Calu3 (cell line): ENCODE measurements around the gene LLGL2. TPM values are rescaled to one million over a fixed set of nuclear protein-coding genes. Genes with fewer than 3 reads are reported as not detected.

Experiments
- BruUV-seq: library from RNA; stranded (reverse); fragments of 400-500 nt; replicated peaks from 2 replicates; lab custom pipeline; 2021; lab: Mats Ljungman, UMichigan
- CTCF ChIA-PET: fragments of 300-600 bp; sonication (Branson Sonifier 250); formaldehyde crosslinking; loops from one replicate; lab custom pipeline; 2022; ENCODE audit warnings: antibody characterized with exemption; lab: Charles Lee
- DNase-seq: peaks from one replicate; pipeline ENCODE4 v3.0.0; 2022
- H3K27ac Mint-ChIP-seq: one replicate; pipeline ENCODE4 v1.8.0; 2022; ENCODE audit warnings: mixed read lengths; ENCODE audit not compliant: unreplicated experiment
- H3K27me3 Mint-ChIP-seq: one replicate; pipeline ENCODE4 v1.8.0; 2022; ENCODE audit warnings: mixed read lengths; ENCODE audit not compliant: unreplicated experiment
- H3K36me3 Mint-ChIP-seq: one replicate; pipeline ENCODE4 v1.8.0; 2022; ENCODE audit warnings: mild to moderate bottlenecking, moderate library complexity, mixed read lengths; ENCODE audit not compliant: insufficient read depth, unreplicated experiment
- H3K4me1 Mint-ChIP-seq: one replicate; pipeline ENCODE4 v1.8.0; 2022; ENCODE audit warnings: mild to moderate bottlenecking, low read depth, mixed read lengths; ENCODE audit not compliant: unreplicated experiment
- H3K4me3 Mint-ChIP-seq: one replicate; pipeline ENCODE4 v1.8.0; 2022; ENCODE audit warnings: mild to moderate bottlenecking, low read depth, moderate library complexity, mixed read lengths; ENCODE audit not compliant: unreplicated experiment
- H3K9me3 Mint-ChIP-seq: one replicate; pipeline ENCODE4 v1.8.0; 2022; ENCODE audit warnings: low read depth, mixed read lengths; ENCODE audit not compliant: unreplicated experiment
- CTCF ChIP-seq: fragments of 200-600 bp; IDR thresholded peaks from one replicate; pipeline ENCODE4 v1.8.0; 2022; ENCODE audit warnings: antibody characterized with exemption; ENCODE audit not compliant: unreplicated experiment
- intact Hi-C: fragments of 100-400 bp; cut with micrococcal nuclease; formaldehyde crosslinking; loops from one replicate; pipeline ENCODE4 v1.10.0; 2022; ENCODE audit not compliant: unreplicated experiment
- total RNA-seq: library from RNA; stranded (reverse); gene quantifications from 2 replicates; pipeline ENCODE4 v1.2.3, GENCODE V29; 2022

LLGL2 gene
- total RNA-seq, 1 experiment from 2014 or later = 208 TPM

DNA sequence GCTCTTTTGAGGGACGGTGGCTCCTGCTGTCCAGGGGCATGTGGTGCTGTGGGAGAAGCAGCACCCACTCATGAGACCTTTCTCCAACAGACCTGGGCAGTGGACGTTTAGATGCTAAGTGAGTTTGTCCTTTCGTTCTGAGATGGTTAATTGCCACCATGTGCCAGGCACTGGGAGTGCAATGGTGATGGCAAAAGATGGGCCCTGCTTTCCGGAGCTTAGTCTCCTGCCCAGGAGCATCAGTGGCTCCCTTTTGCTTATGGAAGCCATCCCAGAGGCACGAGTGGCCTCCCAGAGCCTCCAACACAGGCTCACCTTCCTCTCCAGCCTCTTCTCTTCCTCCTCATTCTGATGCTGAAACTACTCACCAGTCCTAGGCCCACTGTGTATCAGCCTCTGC, 38.5 kb upstream of the LLGL2 start:
- no peak overlapping the region for H3K27ac Mint-ChIP-seq
- H3K4me3 Mint-ChIP-seq = no peak overlapping the region
- peaks cover 15% of the 10 kb centered on the region for H3K36me3 Mint-ChIP-seq
- CTCF ChIA-PET = no interaction called here
- no peak for TF ChIP-seq CTCF
- no peaks in the 10 kb centered on the region for H3K27me3 Mint-ChIP-seq
- no peaks in the 10 kb centered on the region for H3K4me1 Mint-ChIP-seq
- no TSS peak for BruUV-seq
- DNase-seq = no peak
- H3K9me3 Mint-ChIP-seq = no peaks in the 10 kb centered on the region
- intact Hi-C loops = no loop called here

- Mint-ChIP-seq H3K27ac (no peak overlapping the region), H3K4me1 (no peaks in the 10 kb centered on the region), H3K27me3 (no peaks in the 10 kb centered on the region), H3K36me3 (peaks cover 16% of the 10 kb centered on the region), H3K9me3 (no peaks in the 10 kb centered on the region), H3K4me3 (no peak overlapping the region)
- no TSS peak for BruUV-seq
- no peak for TF ChIP-seq CTCF
- DNase-seq = no peak
- CTCF ChIA-PET = no interaction called here
- intact Hi-C loops = no loop called here
Observed at GRCh38 chr17:75487351-75488070, 38.0 kb upstream of the LLGL2 start.

DNA sequence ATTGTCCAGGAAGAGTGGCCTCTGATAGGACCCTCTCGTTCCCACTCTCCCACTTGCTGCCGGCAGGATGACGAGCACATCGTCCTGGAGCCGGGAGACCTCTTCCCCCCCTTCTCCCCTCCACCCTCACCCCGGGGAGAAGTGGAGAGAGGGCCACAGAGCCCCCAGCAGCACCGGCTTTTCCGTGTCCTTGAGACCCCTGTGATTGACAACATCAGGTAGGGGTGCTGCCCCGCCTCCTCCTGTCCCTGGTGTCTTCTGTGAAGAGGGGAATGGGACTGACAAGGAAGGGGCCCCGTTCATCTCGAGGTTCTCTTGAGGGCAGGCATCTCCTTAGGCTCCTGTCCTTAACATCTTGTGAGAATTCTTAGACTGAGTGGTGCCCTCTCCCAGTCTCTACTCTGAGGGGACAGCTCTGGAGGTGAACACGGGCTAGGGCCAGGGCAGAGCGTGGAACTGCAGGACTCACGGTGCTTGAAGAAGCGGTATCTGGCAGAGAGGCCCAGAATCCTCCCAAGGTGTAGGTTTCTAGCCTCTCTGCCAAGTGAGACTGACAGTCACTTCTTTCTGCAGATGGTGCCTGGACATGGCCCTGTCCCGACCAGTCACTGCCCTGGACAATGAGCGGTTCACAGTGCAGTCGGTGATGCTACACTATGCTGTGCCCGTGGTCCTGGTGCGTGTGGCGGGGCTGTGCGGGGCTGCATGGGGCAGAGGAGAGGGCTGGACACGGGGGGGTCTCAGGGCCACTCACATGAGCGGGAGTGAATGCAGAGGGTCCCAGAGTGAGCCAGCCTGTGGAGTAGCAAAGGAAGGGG, 36.6 kb upstream of the LLGL2 start:
- TF ChIP-seq CTCF = no peak
- intact Hi-C loops = no loop called here
- no peaks in the 10 kb centered on the region for H3K27me3 Mint-ChIP-seq
- no peaks in the 10 kb centered on the region for H3K9me3 Mint-ChIP-seq
- no peaks in the 10 kb centered on the region for H3K4me1 Mint-ChIP-seq
- DNase-seq = no peak
- H3K4me3 Mint-ChIP-seq = no peak overlapping the region
- peaks cover 20% of the 10 kb centered on the region for H3K36me3 Mint-ChIP-seq
- CTCF ChIA-PET = no interaction called here
- no TSS peak for BruUV-seq
- no peak overlapping the region for H3K27ac Mint-ChIP-seq

DNA sequence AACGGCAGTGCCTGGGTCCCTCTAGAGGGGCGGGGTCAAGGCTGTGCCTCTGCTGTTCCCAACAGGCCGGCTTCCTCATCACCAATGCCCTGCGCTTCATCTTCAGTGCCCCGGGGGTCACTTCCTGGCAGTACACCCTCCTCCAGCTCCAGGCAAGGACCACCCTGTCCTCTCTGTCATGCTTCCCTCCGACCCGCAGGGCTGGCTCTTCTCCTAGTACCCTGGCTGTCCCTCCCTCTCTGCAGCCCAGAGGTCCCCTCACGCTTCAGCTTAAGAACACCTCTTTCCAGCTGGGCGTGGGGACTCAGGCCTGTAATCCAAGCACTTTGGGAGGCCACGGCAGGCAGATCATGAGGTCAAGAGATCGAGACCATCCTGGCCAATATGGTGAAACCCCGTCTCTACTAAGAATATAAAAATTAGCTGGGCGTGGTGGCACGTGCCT, 36.0 kb upstream of the LLGL2 start:
- intact Hi-C loops = no loop called here
- no peak for DNase-seq
- BruUV-seq = no TSS peak
- CTCF ChIA-PET = interaction anchor here (0.5 kb wide), 1 partner anchor 87 kb away, joined by 6 read pairs; no protein-coding TSS in a partner anchor
- Mint-ChIP-seq H3K4me3 (no peak overlapping the region), H3K4me1 (no peaks in the 10 kb centered on the region), H3K36me3 (peaks cover 20% of the 10 kb centered on the region), H3K9me3 (no peaks in the 10 kb centered on the region), H3K27me3 (no peaks in the 10 kb centered on the region), H3K27ac (no peak overlapping the region)
- TF ChIP-seq CTCF = no peak
